Uterus (tissue), 2 donors: Measurements from ENCODE around the gene HCRTR1.

Experiments used
- POLR2A ChIP-seq, 2 donors: fragments of 450-650 bp; IDR thresholded peaks; one replicate each; pipeline ENCODE4 v1.6.1; 2016; ENCODE audit warnings: antibody characterized with exemption in 2 of 2, mild to moderate bottlenecking in 1 of 2, moderate library complexity in 1 of 2
- TF ChIP-seq, protein P1 (sequence below), 4 experiments: fragments of 200-600 bp in 2 of 4; fragments of 450-650 bp in 2 of 4; sonication (generic) in 2 of 4; IDR thresholded peaks; one replicate each; pipeline ENCODE4 v1.5.1; 2016 to 2019; ENCODE audit warnings: antibody characterized with exemption in 4 of 4, mild to moderate bottlenecking in 2 of 4, moderate library complexity in 1 of 4

DNA sequence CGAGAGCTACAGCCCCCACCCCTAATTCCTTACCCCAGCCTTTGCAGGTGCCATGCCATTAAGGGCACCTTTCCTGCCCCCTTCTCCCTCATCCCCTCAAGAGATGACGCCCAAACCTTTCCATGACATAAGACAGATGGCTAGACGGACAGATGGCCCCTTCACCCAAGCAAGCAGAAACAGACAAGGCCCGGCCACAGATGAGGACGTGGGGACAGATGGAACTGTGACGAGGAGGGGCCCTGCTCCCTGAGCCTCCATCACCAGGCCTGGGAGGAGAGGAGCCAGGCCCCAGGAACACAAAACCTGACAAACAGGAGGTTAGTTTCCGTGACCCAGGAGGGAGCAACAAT lies 51.9 kb downstream of the HCRTR1 start:
- TF ChIP-seq, protein P1, sequence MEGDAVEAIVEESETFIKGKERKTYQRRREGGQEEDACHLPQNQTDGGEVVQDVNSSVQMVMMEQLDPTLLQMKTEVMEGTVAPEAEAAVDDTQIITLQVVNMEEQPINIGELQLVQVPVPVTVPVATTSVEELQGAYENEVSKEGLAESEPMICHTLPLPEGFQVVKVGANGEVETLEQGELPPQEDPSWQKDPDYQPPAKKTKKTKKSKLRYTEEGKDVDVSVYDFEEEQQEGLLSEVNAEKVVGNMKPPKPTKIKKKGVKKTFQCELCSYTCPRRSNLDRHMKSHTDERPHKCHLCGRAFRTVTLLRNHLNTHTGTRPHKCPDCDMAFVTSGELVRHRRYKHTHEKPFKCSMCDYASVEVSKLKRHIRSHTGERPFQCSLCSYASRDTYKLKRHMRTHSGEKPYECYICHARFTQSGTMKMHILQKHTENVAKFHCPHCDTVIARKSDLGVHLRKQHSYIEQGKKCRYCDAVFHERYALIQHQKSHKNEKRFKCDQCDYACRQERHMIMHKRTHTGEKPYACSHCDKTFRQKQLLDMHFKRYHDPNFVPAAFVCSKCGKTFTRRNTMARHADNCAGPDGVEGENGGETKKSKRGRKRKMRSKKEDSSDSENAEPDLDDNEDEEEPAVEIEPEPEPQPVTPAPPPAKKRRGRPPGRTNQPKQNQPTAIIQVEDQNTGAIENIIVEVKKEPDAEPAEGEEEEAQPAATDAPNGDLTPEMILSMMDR (IDR thresholded peaks at IDR 0.05) = no peak
- no peak for TF ChIP-seq POLR2A (IDR thresholded peaks at IDR 0.05)
